NT2/D1 (cell line): ENCODE data around the gene NLGN1.

Source experiments
- DNase-seq: peaks from one replicate; pipeline ENCODE4 v3.0.0-alpha.2; 2011; ENCODE audit warnings: low read depth, low spot score
- H3K27me3 ChIP-seq: 2 replicates; pipeline ENCODE4 v1.6.0; 2011; ENCODE audit warnings: mild to moderate bottlenecking; ENCODE audit not compliant: insufficient read length, insufficient read depth
- H3K36me3 ChIP-seq: 2 replicates; pipeline ENCODE4 v1.6.1; 2011; ENCODE audit warnings: mild to moderate bottlenecking, low read length, mixed read lengths; ENCODE audit not compliant: insufficient read depth, insufficient read length
- H3K4me1 ChIP-seq: 2 replicates; pipeline ENCODE4 v1.5.1; 2011; ENCODE audit not compliant: insufficient read depth, insufficient read length
- H3K4me3 ChIP-seq: 2 replicates; pipeline ENCODE4 v1.5.1; 2011; ENCODE audit warnings: low read depth; ENCODE audit not compliant: insufficient read length
- H3K9ac ChIP-seq: 2 replicates; pipeline ENCODE4 v1.6.0; 2011; ENCODE audit warnings: low read depth; ENCODE audit not compliant: insufficient read length
- H3K9me3 ChIP-seq: 2 replicates; pipeline ENCODE4 v1.5.1; 2011; ENCODE audit warnings: mild to moderate bottlenecking, low read length; ENCODE audit not compliant: insufficient read depth
- SUZ12 ChIP-seq: IDR thresholded peaks from 2 replicates; pipeline ENCODE4 v1.6.1; 2011; ENCODE audit not compliant: insufficient read length, insufficient read depth; ENCODE audit errors: extremely low read depth
- YY1 ChIP-seq: IDR thresholded peaks from 2 replicates; pipeline ENCODE4 v1.6.1; 2011; ENCODE audit not compliant: insufficient read length, insufficient read depth
- ZNF274 ChIP-seq: IDR thresholded peaks from 2 replicates; pipeline ENCODE4 v1.6.1; 2011; ENCODE audit warnings: mild to moderate bottlenecking, low read depth, low read length

NLGN1 gene

DNA sequence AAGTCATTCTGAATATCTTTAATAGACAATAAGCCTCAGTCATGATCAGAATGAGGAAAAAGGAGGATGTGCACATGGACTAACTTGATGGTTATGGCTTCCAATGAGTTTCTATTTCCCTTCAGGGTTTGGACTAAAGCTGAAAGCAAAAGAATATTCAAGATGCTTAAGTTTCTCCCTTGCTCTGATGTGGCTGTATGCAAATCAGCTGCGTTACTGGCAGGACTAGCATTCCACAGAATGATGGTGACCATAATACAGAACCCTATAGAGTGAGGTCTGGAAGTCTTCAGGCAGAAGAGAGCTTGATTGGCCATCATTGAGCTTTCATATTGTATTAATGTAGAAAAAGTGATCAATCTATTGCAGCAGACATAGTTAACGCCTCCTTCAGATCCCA, 466.0 kb downstream of the NLGN1 start:
- no peak for DNase-seq
- no peaks in the 10 kb centered on the region for H3K36me3 ChIP-seq
- no peak overlapping the region for H3K4me3 ChIP-seq
- no peaks in the 10 kb centered on the region for H3K27me3 ChIP-seq
- TF ChIP-seq ZNF274 (no peak), YY1 (no peak), SUZ12 (no peak)
- H3K9me3 ChIP-seq: no peaks in the 10 kb centered on the region
- no peaks in the 10 kb centered on the region for H3K4me1 ChIP-seq
- no peak overlapping the region for H3K9ac ChIP-seq

DNA sequence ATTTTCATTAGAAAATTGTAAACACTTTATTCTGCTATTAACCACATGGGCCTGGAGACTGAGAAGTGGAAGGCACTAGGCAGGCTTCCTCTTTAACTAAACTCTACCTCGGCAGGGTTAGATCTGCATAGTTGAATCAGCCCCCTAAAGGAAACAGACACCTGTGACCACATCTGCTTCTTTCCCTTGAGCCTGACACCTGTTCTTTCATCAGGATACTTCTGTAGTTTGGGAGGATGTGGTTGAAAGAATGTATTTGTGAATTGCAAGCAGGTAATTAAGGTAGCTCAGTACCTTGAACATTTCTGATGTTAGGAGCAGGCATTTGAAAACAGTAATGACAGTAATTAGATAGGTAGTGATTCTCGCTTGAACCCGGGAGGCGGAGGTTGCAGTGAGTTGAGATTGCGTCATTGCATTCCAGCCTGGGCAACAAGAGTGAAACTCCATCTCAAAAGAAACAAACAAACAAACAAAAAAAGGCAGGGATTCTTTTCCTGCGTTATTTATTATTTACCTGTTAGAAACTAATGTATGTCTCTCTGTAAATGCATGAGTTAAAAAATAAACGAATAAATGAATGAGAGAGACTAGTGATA, 468.5 kb downstream of the NLGN1 start:
- Histone ChIP-seq H3K4me1 (no peaks in the 10 kb centered on the region), H3K4me3 (no peak overlapping the region), H3K36me3 (no peaks in the 10 kb centered on the region), H3K27me3 (no peaks in the 10 kb centered on the region), H3K9ac (no peak overlapping the region), H3K9me3 (no peaks in the 10 kb centered on the region)
- TF ChIP-seq ZNF274 (no peak), YY1 (no peak), SUZ12 (no peak)
- no peak for DNase-seq

DNA sequence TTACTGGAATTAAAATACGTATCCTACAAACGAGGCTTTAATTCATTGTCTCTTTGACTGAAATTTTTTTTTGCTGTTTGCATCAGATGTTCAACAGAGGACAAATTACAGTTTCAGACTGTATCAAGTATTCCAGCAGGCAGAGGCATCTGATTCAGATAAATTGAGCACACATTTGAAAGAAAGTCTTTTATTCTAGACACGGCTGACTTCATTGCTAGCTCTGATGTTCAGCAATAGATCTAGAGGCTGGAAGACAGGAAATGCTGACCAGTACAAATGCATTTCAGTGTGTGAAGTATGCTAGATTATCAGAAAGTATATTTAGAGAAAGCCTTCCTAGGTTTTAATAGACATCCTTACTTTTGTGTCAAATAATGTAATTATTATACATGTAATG, 472.2 kb downstream of the NLGN1 start:
- Histone ChIP-seq H3K9ac (no peak overlapping the region), H3K4me3 (no peak overlapping the region), H3K27me3 (no peaks in the 10 kb centered on the region), H3K36me3 (no peaks in the 10 kb centered on the region), H3K4me1 (no peaks in the 10 kb centered on the region), H3K9me3 (no peaks in the 10 kb centered on the region)
- no peak for DNase-seq
- TF ChIP-seq SUZ12 (no peak), YY1 (no peak), ZNF274 (no peak)

DNA sequence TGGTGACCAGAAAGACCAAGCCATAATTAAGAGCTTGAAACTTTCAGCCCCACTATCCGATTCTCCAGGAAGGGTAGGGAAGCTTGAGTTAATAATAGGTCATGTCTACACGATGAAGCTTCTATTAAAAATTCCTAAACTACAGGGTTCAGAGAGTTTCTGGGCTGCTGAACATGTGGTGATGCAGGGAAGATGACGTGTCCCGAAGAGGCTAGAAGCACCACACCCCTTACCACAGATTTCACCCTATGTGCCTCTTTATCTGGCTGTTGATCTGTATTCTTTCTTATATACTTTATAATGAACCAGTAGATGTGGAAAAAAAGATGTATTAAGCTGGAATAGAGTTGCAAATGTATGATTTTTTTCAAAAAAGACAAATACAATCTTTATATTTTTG, 473.4 kb downstream of the NLGN1 start:
- no peaks in the 10 kb centered on the region for H3K36me3 ChIP-seq
- no peaks in the 10 kb centered on the region for H3K27me3 ChIP-seq
- TF ChIP-seq SUZ12 (no peak), YY1 (no peak), ZNF274 (no peak)
- H3K9me3 ChIP-seq: no peaks in the 10 kb centered on the region
- H3K4me3 ChIP-seq: no peak overlapping the region
- no peaks in the 10 kb centered on the region for H3K4me1 ChIP-seq
- DNase-seq: no peak
- no peak overlapping the region for H3K9ac ChIP-seq

DNA sequence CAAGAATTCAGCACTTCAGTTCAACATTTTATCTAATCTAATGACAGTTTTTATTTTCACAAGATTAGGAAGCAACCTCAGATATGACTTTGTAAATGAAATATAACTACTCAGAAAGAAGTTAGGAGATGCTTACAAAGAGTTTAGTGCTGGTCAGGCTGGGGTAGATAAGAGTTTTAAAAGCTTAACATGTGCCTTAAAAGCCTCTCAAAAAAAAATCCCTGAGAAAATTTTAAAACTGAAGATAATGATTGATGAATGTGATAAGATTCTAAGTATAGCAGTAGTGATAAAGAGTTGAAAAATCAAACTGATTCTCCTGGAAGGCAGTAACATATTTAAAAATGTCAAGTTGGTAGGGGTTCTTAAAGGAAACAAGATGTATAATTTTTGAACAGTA, 478.2 kb downstream of the NLGN1 start:
- no peak overlapping the region for H3K9ac ChIP-seq
- H3K4me1 ChIP-seq: no peaks in the 10 kb centered on the region
- TF ChIP-seq YY1 (no peak), SUZ12 (no peak), ZNF274 (no peak)
- no peak overlapping the region for H3K4me3 ChIP-seq
- H3K27me3 ChIP-seq: no peaks in the 10 kb centered on the region
- no peak for DNase-seq
- H3K9me3 ChIP-seq: no peaks in the 10 kb centered on the region
- no peaks in the 10 kb centered on the region for H3K36me3 ChIP-seq

DNA sequence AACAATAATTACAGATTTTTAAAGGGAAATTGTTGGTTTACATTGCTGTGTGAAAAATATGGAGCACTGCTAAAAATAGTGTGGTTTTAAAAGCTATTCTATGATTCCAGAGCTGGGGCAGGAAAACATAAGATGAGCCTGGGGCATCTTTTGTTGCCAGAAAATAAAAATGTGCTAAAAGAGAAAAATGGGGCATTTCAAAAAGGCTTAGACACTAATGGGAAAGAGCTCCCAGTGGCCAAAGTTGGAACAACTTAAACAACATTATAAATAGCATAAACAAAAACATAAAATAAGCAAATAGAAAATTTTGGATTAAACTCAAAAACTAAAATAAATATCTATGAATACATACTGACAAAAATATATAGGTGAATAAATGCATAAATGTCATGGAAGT, 478.9 kb downstream of the NLGN1 start:
- H3K9me3 ChIP-seq: 0 out of 2 replicates have a peak, but pooled peaks cover under 1% of the 10 kb centered on the region
- H3K9ac ChIP-seq: no peak overlapping the region
- DNase-seq: no peak
- no peak for TF ChIP-seq SUZ12
- no peak for TF ChIP-seq ZNF274
- TF ChIP-seq YY1: no peak
- no peaks in the 10 kb centered on the region for H3K4me1 ChIP-seq
- no peak overlapping the region for H3K4me3 ChIP-seq
- H3K27me3 ChIP-seq: no peaks in the 10 kb centered on the region
- no peaks in the 10 kb centered on the region for H3K36me3 ChIP-seq

DNA sequence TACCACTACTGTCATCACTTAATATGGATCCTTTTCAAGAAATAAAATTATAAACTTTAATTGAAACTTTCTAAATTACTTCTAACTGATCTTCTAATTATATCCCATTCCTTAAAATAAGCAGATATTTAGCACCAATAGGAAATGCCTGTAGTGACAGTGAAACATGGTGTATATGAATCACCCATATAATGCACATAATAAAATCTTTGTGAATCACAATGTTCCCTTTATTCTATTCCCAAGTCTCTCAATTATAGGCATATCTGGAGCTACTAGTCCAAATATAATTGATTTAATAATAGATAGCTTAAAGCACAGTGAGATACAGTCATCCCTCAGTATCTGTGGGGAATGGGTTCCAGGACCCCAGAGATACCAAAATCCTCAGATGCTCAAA, 490.3 kb downstream of the NLGN1 start:
- H3K4me3 ChIP-seq: no peak overlapping the region
- no peaks in the 10 kb centered on the region for H3K36me3 ChIP-seq
- H3K9ac ChIP-seq: no peak overlapping the region
- TF ChIP-seq YY1 (no peak), ZNF274 (no peak), SUZ12 (no peak)
- DNase-seq: no peak
- H3K4me1 ChIP-seq: no peaks in the 10 kb centered on the region
- no peaks in the 10 kb centered on the region for H3K9me3 ChIP-seq
- H3K27me3 ChIP-seq: no peaks in the 10 kb centered on the region
